IMR-90 (cell line): ENCODE results near the gene EMC9.

Experiments
- POLR2A ChIP-seq: IDR thresholded peaks from 2 replicates; pipeline ENCODE4 v1.6.1; 2012; ENCODE audit warnings: mild to moderate bottlenecking, low read depth, low read length
- RFX5 ChIP-seq: IDR thresholded peaks from 2 replicates; pipeline ENCODE4 v1.8.0; 2012; ENCODE audit warnings: low read depth, mild to moderate bottlenecking, low read length, moderate library complexity
- TF ChIP-seq, protein P1 (sequence below): conservative IDR thresholded peaks from 2 replicates; pipeline ENCODE4 v1.5.1; 2012; ENCODE audit warnings: mild to moderate bottlenecking, low read depth, low read length, improper control_type of control experiment

DNA sequence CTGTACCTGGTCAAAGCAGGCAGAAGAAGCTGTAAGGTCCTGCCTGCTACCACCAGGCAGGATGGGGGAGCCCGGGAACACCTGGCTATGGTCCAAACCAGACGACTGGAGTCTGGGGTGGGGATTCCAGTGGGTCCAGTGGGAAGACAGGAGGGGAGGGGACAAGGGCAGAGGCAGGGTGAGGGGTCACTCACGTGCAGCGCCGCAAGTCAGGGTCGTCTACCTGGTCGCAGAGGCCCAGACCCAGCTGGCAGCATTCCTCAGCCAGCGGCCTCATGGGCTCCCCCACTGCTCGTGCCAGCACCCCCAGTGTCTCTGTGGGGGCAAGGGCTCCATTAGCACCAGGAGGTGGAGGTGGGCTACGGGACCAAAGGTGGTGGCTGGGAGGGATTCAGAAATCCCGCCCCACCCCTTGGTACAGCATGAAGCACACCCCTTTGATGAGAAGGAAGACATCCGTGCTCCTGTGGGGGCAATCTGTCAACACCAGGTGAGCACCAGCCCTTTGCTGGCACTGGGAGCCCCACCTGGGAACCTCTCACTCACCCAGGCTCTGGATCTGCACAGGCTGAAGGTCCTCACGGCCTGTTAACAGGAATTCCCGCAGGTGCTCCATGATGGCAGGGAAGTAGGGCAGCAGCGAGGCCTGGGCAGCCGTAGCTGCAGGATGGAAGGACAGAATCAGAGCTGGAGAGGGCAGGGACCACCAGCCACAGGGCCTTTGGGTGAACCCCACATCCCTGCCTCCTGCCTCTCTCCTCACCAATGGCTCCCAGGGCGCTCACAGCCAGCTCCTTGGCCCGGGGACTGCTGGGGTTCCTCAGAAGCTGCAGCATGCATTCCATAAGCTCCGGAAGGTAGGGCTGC, 42.9 kb upstream of the EMC9 start:
- no peak for TF ChIP-seq POLR2A
- TF ChIP-seq RFX5 = no peak
- TF ChIP-seq, protein P1, sequence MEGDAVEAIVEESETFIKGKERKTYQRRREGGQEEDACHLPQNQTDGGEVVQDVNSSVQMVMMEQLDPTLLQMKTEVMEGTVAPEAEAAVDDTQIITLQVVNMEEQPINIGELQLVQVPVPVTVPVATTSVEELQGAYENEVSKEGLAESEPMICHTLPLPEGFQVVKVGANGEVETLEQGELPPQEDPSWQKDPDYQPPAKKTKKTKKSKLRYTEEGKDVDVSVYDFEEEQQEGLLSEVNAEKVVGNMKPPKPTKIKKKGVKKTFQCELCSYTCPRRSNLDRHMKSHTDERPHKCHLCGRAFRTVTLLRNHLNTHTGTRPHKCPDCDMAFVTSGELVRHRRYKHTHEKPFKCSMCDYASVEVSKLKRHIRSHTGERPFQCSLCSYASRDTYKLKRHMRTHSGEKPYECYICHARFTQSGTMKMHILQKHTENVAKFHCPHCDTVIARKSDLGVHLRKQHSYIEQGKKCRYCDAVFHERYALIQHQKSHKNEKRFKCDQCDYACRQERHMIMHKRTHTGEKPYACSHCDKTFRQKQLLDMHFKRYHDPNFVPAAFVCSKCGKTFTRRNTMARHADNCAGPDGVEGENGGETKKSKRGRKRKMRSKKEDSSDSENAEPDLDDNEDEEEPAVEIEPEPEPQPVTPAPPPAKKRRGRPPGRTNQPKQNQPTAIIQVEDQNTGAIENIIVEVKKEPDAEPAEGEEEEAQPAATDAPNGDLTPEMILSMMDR = no peak
